CD4-positive, alpha-beta T cell treated with Interferon gamma for 1 hour (primary cell): ENCODE measurements around the gene GAS7.

Source experiments
- DNase-seq: peaks from one replicate; pipeline ENCODE4 v3.0.0-alpha.2; 2020

GAS7 gene

DNA sequence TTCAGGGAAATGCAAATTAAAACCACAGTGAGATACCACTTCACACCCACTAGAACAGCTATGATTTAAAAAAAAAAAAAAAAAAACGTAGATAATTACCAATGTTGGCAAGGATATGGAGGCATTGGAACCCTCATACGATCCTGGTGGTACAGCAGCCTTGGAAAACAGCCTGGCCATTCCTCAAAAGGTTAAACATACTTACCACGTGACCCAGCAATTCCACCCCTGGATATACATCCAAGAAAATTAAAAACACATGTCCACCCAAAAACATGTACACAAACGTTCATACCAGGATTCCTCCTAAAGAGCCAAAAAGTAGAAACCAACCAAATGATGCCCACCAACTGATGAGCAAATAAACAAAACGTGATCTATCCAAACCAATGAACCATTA is 68.1 kb downstream of the GAS7 start:
- DNase-seq, result no peak

GRCh38 chr17:10127819-10128425 is 70.5 kb downstream of the GAS7 start:
- no peak for DNase-seq

GRCh38 chr17:10126616-10127501 is 71.5 kb downstream of the GAS7 start:
- peak; percentile 42 for DNase-seq

DNA sequence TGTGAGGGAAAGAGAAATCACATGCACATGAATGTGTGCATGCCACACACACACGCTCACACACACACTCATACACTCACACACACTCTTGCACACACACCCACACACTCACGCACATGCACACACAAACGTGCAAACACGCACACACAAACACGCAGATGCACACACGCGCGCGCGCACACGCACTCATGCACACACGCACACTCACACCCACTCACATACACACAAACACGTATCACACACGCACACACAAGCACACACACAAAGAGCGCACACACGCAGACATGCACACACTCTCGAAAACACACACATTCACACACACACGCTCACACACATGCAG is 72.2 kb downstream of the GAS7 start:
- no peak for DNase-seq

- DNase-seq, result no peak
Observed at GRCh38 chr17:10125531-10126275, 72.7 kb downstream of the GAS7 start.

DNA sequence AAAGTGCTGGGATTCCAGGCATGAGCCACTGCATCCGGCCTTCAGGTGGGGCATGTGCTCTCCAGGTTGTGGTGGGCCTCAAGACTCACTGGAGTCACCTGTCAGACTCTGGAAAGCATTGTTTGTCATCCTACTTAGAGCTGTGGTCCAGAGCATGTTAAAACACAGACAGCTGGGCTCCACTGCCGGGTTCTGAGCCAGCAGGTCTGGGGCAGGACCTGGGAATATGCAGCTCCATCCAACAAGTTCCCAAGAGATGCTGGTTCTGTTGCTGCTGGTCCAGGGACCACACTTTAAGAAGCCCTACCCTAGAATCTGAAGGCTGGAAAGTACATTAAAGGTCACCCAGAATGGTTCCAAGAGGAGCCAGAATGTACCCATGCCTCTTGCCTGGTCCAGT is 75.3 kb downstream of the GAS7 start:
- DNase-seq, result no peak

GRCh38 chr17:10121971-10122707 is 76.3 kb downstream of the GAS7 start:
- peak; percentile 39 for DNase-seq

- no peak for DNase-seq
Observed at GRCh38 chr17:10120749-10121148, 77.7 kb downstream of the GAS7 start.

DNA sequence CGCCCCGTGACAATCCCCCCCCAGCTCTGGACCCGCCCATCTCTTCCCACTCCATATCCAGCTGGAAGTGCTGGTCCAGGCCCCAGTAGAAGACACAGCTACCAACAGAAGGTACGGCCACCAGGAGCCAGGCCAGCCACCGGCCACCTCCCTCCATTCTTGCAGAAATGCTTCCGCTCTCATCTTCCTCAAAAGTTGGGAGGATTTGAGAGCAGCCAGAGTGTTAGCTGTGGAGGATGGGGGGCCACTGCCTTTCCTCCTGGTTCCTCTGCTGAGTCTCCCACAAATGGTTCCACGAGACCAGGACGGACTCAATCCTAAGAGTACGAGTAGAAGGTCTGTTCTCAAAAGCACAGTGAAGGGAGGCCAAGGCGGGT is 78.3 kb downstream of the GAS7 start:
- DNase-seq, result no peak

DNA sequence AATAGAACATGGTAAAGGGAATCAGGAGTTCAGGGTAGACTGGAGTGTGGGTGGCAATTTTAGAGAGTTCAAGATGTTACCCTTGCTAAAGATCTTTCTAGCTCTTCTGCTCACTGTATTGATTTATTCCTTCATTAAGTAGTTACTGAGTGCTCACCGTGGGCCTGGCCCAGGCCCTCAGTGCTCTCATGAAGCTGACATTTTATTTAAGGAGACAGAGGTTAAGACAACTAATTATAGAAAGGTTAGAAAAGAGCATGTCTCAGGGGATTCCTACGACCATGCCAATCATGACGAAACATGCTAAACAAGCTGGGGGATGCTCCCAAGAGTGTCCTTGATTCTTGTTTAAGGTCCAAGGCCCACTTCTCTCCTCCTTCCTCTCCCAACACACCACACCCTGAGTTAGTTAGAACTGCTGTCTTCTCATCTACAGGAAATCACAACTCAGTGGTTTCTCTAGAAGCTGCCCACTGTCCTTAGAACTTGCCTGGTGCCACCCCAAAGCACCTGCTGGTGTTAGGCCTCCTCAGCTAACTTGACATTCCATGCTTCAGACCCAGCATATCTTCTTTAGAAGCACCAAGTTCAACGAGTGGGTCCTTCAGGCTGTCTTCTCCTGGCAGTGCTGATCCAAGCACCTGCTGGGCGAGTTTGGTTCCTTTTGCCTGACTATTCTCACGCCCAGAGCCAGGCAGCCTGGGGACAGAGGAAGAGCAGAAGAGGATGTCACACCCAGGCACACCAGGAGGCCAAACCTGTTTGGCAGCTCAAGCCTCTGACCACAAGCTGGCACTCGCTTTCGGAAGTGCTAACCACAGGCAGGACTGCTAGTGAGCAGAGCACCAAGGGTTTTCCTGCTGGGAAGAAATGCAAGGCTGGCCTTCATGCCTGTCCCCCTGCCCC is 79.0 kb downstream of the GAS7 start:
- DNase-seq, result peak; percentile 54

- DNase-seq, result no peak
Observed at GRCh38 chr17:10118788-10119130, 79.6 kb downstream of the GAS7 start.

DNA sequence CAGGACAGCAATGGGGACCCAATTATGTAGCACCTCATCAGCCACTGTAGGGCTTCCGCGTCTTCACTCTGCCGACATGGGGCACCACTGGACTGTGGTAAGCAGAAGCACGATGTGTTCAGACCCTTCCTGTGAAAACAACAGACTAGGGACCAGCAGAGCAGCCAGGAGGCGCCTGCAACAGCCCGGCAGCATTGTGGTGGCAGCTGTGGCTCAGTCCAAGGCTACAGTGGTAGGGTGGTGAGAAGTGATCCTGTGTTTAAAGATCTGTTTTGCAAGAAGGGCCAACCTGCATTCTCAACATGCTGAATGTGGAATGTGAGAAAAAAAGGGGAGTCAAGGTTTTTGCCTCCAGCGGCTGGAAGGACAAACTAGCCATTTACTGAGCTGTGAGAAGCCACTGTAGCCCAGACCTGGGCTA is 80.8 kb downstream of the GAS7 start:
- DNase-seq, result peak; percentile 60

GRCh38 chr17:10116753-10117420 is 81.5 kb downstream of the GAS7 start:
- DNase-seq, result no peak

- DNase-seq, result no peak
Observed at GRCh38 chr17:10116267-10116666, 82.1 kb downstream of the GAS7 start.

DNA sequence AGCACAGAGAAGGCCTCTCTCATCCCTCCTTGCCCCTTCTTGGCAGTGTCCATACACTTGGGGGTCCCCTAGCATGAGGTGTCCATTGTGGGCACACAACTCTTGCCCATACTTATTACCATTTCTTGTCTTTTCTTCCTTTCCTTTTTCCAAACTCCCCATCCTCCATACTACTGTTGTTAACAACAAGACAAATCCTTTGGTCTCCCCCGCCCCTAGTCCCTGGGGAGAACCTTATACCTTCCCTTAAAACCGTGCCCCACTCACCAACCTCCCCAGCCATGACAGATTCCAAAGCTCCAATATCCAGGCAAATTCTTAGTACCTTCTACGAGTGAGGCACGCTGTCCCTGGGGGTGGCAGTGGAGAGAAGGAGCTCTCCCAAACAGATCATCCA is 82.9 kb downstream of the GAS7 start:
- no peak for DNase-seq

GRCh38 chr17:10114931-10115535 is 83.4 kb downstream of the GAS7 start:
- peak; percentile 90 for DNase-seq

DNA sequence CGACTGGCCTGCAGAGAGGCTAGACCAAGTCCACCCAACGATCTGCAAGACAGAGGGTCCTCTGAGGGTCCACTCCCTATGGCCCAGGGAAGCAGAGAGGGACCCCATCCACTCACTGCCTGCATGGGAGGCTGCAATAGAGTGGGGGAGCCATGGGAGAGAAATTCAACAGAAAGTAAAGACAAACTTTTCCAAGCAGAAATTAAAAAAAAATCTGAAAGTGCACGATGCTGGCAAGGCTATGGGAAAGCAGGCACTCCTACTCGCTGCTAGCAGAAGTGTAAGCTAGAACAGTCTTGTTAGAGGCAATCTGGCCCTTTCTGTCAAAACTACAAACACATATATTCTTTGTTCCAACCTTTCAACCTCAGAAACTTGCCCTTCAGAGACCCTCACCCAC is 85.4 kb downstream of the GAS7 start:
- DNase-seq, result no peak

DNA sequence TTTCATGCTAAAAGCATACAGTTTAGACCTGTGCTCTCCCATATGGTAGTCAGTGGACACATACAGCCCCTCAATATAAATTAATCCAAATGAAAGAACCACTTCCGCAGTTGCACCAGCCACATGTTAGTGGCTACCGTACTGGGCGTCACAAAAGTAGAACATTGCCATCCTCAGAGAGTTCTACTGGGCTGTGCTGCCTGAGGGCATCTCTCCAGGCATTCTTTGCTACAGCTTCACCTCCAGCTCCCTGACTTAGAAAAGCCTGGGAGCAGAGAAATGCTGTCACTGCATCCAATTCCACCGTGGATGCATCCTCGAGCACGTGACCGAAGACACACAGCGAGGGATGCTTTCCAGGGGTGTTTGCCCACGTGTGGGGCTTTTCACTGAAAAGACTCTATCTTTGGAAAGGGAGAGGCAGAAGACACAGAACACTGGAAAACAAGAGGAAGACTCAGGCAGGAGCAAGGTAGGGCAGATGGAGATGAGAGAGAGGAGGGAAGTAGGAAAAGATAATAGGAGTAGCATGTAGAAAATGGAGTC is 86.4 kb downstream of the GAS7 start:
- DNase-seq, result no peak

- no peak for DNase-seq
Observed at GRCh38 chr17:10109146-10109545, 89.3 kb downstream of the GAS7 start.

- DNase-seq, result peak; percentile 28
Observed at GRCh38 chr17:10107316-10108165, 90.9 kb downstream of the GAS7 start.
